Measurements from ENCODE around the gene STIP1.

DNA sequence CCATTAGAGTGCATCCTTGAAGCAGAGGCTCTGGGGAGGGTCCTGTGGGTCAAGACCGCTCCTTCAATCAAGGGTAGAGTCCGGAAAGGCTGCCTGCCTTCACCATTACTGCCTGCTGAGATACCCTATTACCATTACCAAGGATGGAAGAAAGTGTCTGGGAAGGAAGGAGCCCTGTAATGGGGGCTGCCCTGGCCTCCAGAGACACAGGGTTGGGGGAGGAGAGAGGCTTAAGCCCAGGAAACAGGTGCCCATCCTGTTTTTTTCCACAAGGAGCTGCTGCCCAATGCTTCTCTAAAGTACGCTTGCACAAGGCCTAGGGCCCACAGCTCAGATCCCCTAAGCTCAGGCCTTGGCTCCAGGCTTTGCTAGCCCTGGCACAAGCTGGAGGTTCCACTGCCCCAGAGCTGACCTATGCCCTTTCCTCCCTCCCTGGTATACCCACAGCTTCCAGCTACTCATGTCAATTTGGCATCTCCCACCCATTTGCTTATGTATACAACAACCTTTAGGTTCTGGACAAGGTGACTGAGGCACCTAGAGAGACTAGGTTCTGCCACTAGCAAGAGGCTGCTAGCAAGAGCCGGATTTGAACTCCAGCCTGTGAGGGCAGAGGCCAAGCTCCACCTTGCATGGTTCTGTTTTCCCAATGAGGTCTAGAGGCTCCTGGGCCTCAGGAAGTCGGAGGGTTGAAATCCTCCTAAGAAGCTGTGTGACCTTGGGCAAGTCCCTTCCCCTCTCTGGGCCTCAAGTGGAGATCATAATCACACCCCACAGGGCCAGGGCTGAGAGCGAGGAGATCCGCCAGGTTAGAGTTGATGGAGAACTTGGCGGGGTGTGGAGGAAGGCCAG is 63.8 kb downstream of the STIP1 start:
- TF ChIP-seq, protein P1, sequence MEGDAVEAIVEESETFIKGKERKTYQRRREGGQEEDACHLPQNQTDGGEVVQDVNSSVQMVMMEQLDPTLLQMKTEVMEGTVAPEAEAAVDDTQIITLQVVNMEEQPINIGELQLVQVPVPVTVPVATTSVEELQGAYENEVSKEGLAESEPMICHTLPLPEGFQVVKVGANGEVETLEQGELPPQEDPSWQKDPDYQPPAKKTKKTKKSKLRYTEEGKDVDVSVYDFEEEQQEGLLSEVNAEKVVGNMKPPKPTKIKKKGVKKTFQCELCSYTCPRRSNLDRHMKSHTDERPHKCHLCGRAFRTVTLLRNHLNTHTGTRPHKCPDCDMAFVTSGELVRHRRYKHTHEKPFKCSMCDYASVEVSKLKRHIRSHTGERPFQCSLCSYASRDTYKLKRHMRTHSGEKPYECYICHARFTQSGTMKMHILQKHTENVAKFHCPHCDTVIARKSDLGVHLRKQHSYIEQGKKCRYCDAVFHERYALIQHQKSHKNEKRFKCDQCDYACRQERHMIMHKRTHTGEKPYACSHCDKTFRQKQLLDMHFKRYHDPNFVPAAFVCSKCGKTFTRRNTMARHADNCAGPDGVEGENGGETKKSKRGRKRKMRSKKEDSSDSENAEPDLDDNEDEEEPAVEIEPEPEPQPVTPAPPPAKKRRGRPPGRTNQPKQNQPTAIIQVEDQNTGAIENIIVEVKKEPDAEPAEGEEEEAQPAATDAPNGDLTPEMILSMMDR (IDR thresholded peaks at IDR 0.05; ENCODE audit: insufficient read depth, low read depth, low read length), result no peak
- TF ChIP-seq EZH2 (IDR thresholded peaks at IDR 0.05; ENCODE audit: insufficient read depth, low read length), result no peak

All from astrocyte (in vitro differentiated cells and primary cell).